SU-DHL-6 (cell line): ENCODE data around the gene GREM2.

Source experiments
- H2AFZ ChIP-seq: fragments of 200-600 bp; sonication (generic); 2 replicates; pipeline ENCODE4 v1.6.1; 2014; ENCODE audit warnings: low read depth, mild to moderate bottlenecking, moderate library complexity, mixed read lengths, antibody characterized with exemption, low read length; ENCODE audit not compliant: severe bottlenecking
- H3F3A ChIP-seq: fragments of 200-600 bp; shearing (Covaris generic); 2 replicates; pipeline ENCODE4 v1.6.0; 2016; ENCODE audit warnings: antibody characterized with exemption, mild to moderate bottlenecking; ENCODE audit not compliant: insufficient read depth
- H3K27ac ChIP-seq: fragments of 200-600 bp; sonication (generic); 2 replicates; pipeline ENCODE4 v1.5.1; 2016; ENCODE audit warnings: low read depth, mild to moderate bottlenecking, low read length, moderate library complexity, mixed read lengths
- H3K27me3 ChIP-seq: fragments of 200-600 bp; sonication (generic), shearing (Covaris generic); 2 replicates; pipeline ENCODE4 v1.6.0; 2014; ENCODE audit warnings: mild to moderate bottlenecking, low read length
- H3K36me3 ChIP-seq: fragments of 200-600 bp; sonication (generic); 2 replicates; pipeline ENCODE4 v1.6.1; 2014; ENCODE audit warnings: mild to moderate bottlenecking, low read length, mixed read lengths
- H3K4me2 ChIP-seq: fragments of 300-600, 200-600 bp; shearing (Covaris generic), sonication (generic); 2 replicates; pipeline ENCODE4 v1.6.0; 2014; ENCODE audit warnings: low read length, low read depth, mild to moderate bottlenecking; ENCODE audit not compliant: poor library complexity, severe bottlenecking
- H3K4me3 ChIP-seq: fragments of 200-600 bp; sonication (generic); 2 replicates; pipeline ENCODE4 v1.5.1; 2014; ENCODE audit warnings: antibody characterized with exemption, low read length, mild to moderate bottlenecking, mixed read lengths; ENCODE audit not compliant: insufficient read depth, poor library complexity, severe bottlenecking
- H3K79me2 ChIP-seq: fragments of 200-600 bp; sonication (generic); 2 replicates; pipeline ENCODE4 v1.6.1; 2014; ENCODE audit warnings: mild to moderate bottlenecking, low read length, moderate library complexity; ENCODE audit not compliant: insufficient read depth
- H3K9ac ChIP-seq: fragments of 200-600 bp; sonication (generic); 2 replicates; pipeline ENCODE4 v1.7.0; 2014; ENCODE audit warnings: mild to moderate bottlenecking, low read length
- H3K9me2 ChIP-seq: fragments of 200-600 bp; sonication (generic); replicated peaks from 2 replicates; pipeline ENCODE4 v1.6.1; 2014; ENCODE audit warnings: low read length; ENCODE audit not compliant: insufficient read depth
- H3K9me3 ChIP-seq: fragments of 200-600 bp; sonication (generic); 2 replicates; pipeline ENCODE4 v1.6.1; 2014; ENCODE audit warnings: low read length, mixed read lengths; ENCODE audit not compliant: insufficient read depth
- H4K20me1 ChIP-seq: fragments of 200-600 bp; sonication (generic); 2 replicates; pipeline ENCODE4 v1.6.1; 2014; ENCODE audit warnings: low read depth, mild to moderate bottlenecking, antibody characterized with exemption, low read length, moderate library complexity, mixed read lengths
- CTCF ChIP-seq: fragments of 200-600 bp; sonication (generic); IDR thresholded peaks from one replicate; pipeline ENCODE4 v1.5.1; 2017; ENCODE audit warnings: antibody characterized with exemption, mild to moderate bottlenecking, low read length, moderate library complexity; ENCODE audit not compliant: insufficient read depth, poor library complexity, severe bottlenecking
- EZH2phosphoT487 ChIP-seq: fragments of 200-600 bp; sonication (generic), shearing (Covaris generic); conservative IDR thresholded peaks from 2 replicates; pipeline ENCODE4 v1.6.1; 2018; ENCODE audit warnings: mild to moderate bottlenecking, antibody characterized with exemption, low read length, moderate library complexity, mixed read lengths

Gene GREM2

GRCh38 chr1:240571782-240572181, 40.2 kb downstream of the GREM2 start:
- H3K4me2 ChIP-seq, result no peak overlapping the region
- TF ChIP-seq CTCF, result no peak
- TF ChIP-seq EZH2phosphoT487, result no peak
- H3K9me2 ChIP-seq, result no peaks in the 10 kb centered on the region
- no peaks in the 10 kb centered on the region for H3F3A ChIP-seq
- no peaks in the 10 kb centered on the region for H3K79me2 ChIP-seq
- H3K36me3 ChIP-seq, result no peaks in the 10 kb centered on the region
- no peak overlapping the region for H2AFZ ChIP-seq
- H3K27ac ChIP-seq, result no peak overlapping the region
- H4K20me1 ChIP-seq, result no peaks in the 10 kb centered on the region
- H3K4me3 ChIP-seq, result no peak overlapping the region
- no peaks in the 10 kb centered on the region for H3K27me3 ChIP-seq
- H3K9ac ChIP-seq, result no peak overlapping the region
- no peaks in the 10 kb centered on the region for H3K9me3 ChIP-seq

- Histone ChIP-seq H3K9me2 (no peaks in the 10 kb centered on the region), H3K9me3 (no peaks in the 10 kb centered on the region), H3K79me2 (no peaks in the 10 kb centered on the region), H3K36me3 (no peaks in the 10 kb centered on the region), H2AFZ (no peak overlapping the region), H3K4me2 (no peak overlapping the region), H3K27ac (no peak overlapping the region), H4K20me1 (no peaks in the 10 kb centered on the region), H3K4me3 (no peak overlapping the region), H3K27me3 (no peaks in the 10 kb centered on the region), H3K9ac (no peak overlapping the region), H3F3A (no peaks in the 10 kb centered on the region)
- no peak for TF ChIP-seq EZH2phosphoT487
- TF ChIP-seq CTCF, result no peak
Measured at GRCh38 chr1:240567066-240567465, 44.9 kb downstream of the GREM2 start.

GRCh38 chr1:240562779-240563178, 49.2 kb downstream of the GREM2 start:
- Histone ChIP-seq H4K20me1 (no peaks in the 10 kb centered on the region), H3K79me2 (no peaks in the 10 kb centered on the region), H3K9me2 (no peaks in the 10 kb centered on the region), H2AFZ (no peak overlapping the region), H3K9ac (no peak overlapping the region), H3K27ac (no peak overlapping the region), H3K36me3 (no peaks in the 10 kb centered on the region), H3K9me3 (no peaks in the 10 kb centered on the region), H3F3A (no peaks in the 10 kb centered on the region), H3K4me3 (no peak overlapping the region), H3K27me3 (no peaks in the 10 kb centered on the region), H3K4me2 (no peak overlapping the region)
- TF ChIP-seq CTCF, result no peak
- no peak for TF ChIP-seq EZH2phosphoT487
